ENCODE data around the gene CADM1.

DNA sequence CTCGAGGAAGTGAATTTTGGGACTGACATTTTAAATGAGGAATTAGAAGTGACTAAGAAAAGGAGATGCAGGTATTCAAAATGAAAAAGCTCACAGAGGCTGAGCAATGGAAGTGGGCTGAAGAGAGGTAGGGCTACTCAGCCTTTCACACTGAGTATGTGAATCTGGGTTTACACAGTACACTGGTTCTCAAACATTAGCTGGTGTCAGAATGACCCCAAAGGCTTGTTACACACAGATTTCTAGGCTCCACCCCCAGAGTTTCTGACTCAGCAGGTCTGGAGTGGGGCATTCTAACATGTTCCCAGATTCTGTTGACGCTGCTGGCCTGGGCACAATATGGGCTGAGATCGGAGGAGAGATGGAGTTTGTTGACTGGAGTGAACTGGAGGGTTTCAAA is 32.8 kb downstream of the CADM1 start:
- TF ChIP-seq, protein P1, sequence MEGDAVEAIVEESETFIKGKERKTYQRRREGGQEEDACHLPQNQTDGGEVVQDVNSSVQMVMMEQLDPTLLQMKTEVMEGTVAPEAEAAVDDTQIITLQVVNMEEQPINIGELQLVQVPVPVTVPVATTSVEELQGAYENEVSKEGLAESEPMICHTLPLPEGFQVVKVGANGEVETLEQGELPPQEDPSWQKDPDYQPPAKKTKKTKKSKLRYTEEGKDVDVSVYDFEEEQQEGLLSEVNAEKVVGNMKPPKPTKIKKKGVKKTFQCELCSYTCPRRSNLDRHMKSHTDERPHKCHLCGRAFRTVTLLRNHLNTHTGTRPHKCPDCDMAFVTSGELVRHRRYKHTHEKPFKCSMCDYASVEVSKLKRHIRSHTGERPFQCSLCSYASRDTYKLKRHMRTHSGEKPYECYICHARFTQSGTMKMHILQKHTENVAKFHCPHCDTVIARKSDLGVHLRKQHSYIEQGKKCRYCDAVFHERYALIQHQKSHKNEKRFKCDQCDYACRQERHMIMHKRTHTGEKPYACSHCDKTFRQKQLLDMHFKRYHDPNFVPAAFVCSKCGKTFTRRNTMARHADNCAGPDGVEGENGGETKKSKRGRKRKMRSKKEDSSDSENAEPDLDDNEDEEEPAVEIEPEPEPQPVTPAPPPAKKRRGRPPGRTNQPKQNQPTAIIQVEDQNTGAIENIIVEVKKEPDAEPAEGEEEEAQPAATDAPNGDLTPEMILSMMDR (IDR thresholded peaks at IDR 0.05) = no peak
- no peak for TF ChIP-seq POLR2A (IDR thresholded peaks at IDR 0.05; ENCODE audit: low read depth)

All from esophagus muscularis mucosa (tissue), 3 donors.